Neural cell (in vitro differentiated cells): ENCODE measurements around the gene MAP4K3.

Source experiments
- SMC3 ChIP-seq: fragments of 450-650 bp; conservative IDR thresholded peaks from 2 replicates; pipeline ENCODE4 v1.6.1; 2014; ENCODE audit warnings: antibody characterized with exemption, mild to moderate bottlenecking, moderate library complexity; ENCODE audit not compliant: poor library complexity
- TF ChIP-seq, protein P1 (sequence below): fragments of 450-650 bp; IDR thresholded peaks from 2 replicates; pipeline ENCODE4 v1.5.1; 2014; ENCODE audit warnings: antibody characterized with exemption, mild to moderate bottlenecking, moderate library complexity; ENCODE audit not compliant: poor library complexity, severe bottlenecking

GRCh38 chr2:39401319-39401718 is 35.8 kb downstream of the MAP4K3 start:
- TF ChIP-seq, protein P1, sequence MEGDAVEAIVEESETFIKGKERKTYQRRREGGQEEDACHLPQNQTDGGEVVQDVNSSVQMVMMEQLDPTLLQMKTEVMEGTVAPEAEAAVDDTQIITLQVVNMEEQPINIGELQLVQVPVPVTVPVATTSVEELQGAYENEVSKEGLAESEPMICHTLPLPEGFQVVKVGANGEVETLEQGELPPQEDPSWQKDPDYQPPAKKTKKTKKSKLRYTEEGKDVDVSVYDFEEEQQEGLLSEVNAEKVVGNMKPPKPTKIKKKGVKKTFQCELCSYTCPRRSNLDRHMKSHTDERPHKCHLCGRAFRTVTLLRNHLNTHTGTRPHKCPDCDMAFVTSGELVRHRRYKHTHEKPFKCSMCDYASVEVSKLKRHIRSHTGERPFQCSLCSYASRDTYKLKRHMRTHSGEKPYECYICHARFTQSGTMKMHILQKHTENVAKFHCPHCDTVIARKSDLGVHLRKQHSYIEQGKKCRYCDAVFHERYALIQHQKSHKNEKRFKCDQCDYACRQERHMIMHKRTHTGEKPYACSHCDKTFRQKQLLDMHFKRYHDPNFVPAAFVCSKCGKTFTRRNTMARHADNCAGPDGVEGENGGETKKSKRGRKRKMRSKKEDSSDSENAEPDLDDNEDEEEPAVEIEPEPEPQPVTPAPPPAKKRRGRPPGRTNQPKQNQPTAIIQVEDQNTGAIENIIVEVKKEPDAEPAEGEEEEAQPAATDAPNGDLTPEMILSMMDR: no peak
- TF ChIP-seq SMC3: no peak
